Skeletal muscle satellite cell (primary cell): ENCODE data around the gene VSTM2B.

Experiments
- H3K27me3 ChIP-seq: 2 replicates; pipeline ENCODE4 v1.7.0; 2013; ENCODE audit warnings: low read length; ENCODE audit not compliant: control insufficient read depth, insufficient read depth
- H3K36me3 ChIP-seq: 2 replicates; pipeline ENCODE4 v1.7.0; 2013; ENCODE audit warnings: mild to moderate bottlenecking, control low read depth, low read length; ENCODE audit not compliant: insufficient read depth
- H3K4me1 ChIP-seq: 2 replicates; pipeline ENCODE4 v1.7.0; 2013; ENCODE audit warnings: low read length; ENCODE audit not compliant: control insufficient read depth, insufficient read depth
- H3K4me2 ChIP-seq: 2 replicates; pipeline ENCODE4 v1.7.0; 2013; ENCODE audit warnings: mild to moderate bottlenecking, low read length
- H3K4me3 ChIP-seq: 2 replicates; pipeline ENCODE4 v1.7.0; 2013; ENCODE audit warnings: low read length
- H3K9ac ChIP-seq: 2 replicates; pipeline ENCODE4 v1.7.0; 2013; ENCODE audit warnings: mild to moderate bottlenecking, low read depth, low read length, moderate library complexity
- H3K9me3 ChIP-seq: replicated peaks from 2 replicates; pipeline ENCODE4 v1.7.0; 2013; ENCODE audit warnings: mild to moderate bottlenecking, control low read depth, low read length

Gene VSTM2B

DNA sequence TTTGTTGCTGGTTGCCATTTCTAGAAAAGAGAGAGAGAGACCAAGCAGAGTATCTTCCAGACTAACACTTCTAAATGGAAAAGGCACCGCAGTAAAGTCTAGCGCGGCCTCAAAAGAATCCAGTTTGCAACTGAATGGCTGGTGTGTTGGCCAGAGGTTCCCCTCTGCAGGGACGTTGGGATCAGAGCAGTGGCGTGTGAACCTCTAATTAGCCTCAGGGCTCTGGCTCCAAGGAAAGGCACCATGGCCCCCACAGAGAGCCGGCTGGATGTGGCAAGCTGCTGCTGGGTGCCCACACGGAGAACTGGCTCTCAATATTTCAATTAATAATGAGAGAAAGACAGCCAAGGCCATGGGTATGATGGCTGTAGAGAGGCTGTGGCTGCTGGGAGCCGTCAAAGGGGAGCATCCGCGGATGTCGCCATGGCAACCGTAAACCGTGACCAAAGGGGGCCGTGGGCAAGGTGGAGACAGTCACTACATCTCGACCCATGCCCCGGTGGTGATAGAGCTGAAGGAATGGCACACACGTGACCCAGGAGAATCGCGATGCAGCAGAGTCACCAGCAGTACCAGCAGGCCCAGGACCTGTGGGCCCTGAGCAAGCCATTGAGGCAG lies 9.5 kb downstream of the VSTM2B start:
- Histone ChIP-seq H3K9me3 (no peaks in the 10 kb centered on the region), H3K4me3 (no peak overlapping the region), H3K4me1 (no peaks in the 10 kb centered on the region), H3K36me3 (no peaks in the 10 kb centered on the region), H3K27me3 (peaks cover 34% of the 10 kb centered on the region), H3K9ac (no peak overlapping the region), H3K4me2 (no peak overlapping the region)

DNA sequence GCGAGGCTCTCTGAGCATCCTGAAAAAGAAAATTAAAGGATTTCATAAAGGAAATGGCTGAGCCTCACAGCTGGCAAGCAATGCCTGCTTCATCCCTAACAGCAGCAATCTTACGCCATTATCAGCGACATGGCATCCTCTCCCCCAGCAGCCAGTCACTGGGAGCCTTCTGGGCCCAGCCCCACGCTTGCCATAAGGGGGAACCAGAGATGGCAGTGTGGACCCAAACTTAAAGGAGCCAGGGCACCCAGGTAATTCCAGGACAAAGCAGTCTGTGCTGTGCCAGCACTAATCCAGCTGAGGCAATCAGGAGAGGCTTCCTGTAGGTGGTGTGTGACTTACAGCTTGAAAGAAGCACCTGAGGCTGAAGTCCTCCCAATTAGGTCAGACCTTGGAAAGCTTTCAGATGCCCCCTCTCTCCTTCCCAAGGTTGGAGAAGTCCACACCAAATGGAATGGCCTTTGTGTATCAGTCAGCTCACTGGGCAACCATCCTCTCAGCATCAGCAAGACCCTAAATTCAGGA lies 10.3 kb downstream of the VSTM2B start:
- H3K36me3 ChIP-seq, result no peaks in the 10 kb centered on the region
- H3K4me3 ChIP-seq, result no peak overlapping the region
- H3K9me3 ChIP-seq, result no peaks in the 10 kb centered on the region
- H3K4me1 ChIP-seq, result no peaks in the 10 kb centered on the region
- H3K9ac ChIP-seq, result no peak overlapping the region
- H3K4me2 ChIP-seq, result no peak overlapping the region
- H3K27me3 ChIP-seq, result peaks cover 29% of the 10 kb centered on the region

DNA sequence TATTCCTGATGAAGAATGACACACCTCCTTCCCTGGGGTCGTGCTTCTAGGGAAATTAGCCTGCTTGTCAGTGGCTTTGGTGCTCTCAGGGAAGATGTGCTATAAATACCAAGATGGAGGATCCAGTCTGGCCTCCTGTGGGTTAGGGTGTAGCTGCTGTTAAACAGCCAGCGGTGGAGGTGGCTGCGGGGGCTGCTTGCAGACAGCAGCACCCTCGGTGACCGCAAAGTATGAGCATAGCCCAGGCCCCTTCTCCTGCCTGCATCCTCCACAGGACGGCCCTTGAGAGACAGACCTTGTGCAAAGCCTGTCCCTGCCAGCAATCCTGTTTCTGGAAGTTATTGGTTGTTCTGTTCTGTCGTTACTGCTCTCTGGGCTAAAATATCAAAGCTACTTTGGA lies 11.4 kb downstream of the VSTM2B start:
- no peak overlapping the region for H3K4me3 ChIP-seq
- no peaks in the 10 kb centered on the region for H3K4me1 ChIP-seq
- H3K9me3 ChIP-seq, result no peaks in the 10 kb centered on the region
- no peak overlapping the region for H3K9ac ChIP-seq
- no peak overlapping the region for H3K4me2 ChIP-seq
- H3K27me3 ChIP-seq, result peaks cover 17% of the 10 kb centered on the region
- H3K36me3 ChIP-seq, result no peaks in the 10 kb centered on the region

DNA sequence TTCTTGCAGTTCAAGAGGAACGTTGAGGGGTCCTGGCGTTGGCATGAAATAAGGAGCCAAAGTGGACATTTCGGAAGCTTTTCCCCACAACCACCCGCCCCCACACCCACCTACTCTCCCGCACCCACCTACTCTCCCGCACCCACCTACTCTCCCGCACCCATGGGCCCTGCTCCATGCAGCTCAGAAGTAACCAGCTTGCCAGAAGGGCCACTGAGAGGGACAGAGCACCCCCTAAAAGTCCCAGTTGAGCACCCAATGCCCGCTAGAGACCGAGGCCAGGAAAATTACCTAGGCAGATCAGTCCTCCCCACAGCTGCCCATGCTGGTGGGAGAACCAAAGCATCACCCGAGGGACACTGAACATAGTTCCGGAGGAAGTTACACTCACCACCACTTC lies 11.8 kb downstream of the VSTM2B start:
- Histone ChIP-seq H3K4me3 (no peak overlapping the region), H3K4me1 (no peaks in the 10 kb centered on the region), H3K27me3 (peaks cover 13% of the 10 kb centered on the region), H3K4me2 (no peak overlapping the region), H3K9ac (no peak overlapping the region), H3K36me3 (no peaks in the 10 kb centered on the region), H3K9me3 (no peaks in the 10 kb centered on the region)

DNA sequence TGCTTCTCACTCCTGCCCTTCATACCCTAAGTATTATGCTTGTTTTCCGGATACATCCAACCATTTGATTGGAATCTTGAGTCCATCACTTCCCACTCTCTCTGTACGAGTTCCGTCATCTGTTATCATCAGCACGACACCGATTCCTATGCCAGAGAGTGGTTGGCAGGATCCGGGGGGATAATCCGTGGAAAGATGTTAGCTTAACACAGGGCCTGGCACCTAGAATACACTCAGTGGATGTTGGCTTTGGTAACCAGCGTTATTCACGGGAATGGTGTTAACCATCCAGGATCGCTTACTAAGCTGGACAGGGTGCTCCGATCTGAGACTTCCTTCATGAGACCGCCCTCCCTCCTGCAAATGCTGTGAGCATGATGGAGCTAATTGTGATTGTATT lies 12.4 kb downstream of the VSTM2B start:
- H3K4me3 ChIP-seq, result no peak overlapping the region

DNA sequence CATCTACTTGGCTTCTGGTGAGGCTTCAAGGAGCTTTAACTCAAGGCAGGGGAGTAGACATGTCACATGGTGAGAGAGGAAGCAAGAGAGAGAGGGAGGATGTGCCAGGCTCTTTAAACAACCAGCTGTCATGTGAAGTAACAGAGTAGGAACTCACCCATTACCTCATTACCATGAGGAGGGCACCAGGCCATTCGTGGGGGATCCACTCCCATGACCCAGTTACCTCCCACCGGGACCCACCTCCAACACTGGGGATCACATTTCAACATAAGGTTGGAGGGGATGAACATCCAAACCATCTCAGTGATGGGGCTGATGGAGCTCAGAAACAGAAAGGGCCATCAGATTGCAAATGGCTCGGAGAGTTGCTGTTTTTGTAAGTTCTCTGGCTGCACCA lies 12.9 kb downstream of the VSTM2B start:
- Histone ChIP-seq H3K4me2 (no peak overlapping the region), H3K9me3 (no peaks in the 10 kb centered on the region), H3K4me3 (no peak overlapping the region), H3K27me3 (peaks cover 7% of the 10 kb centered on the region), H3K36me3 (no peaks in the 10 kb centered on the region), H3K4me1 (no peaks in the 10 kb centered on the region), H3K9ac (no peak overlapping the region)

More for the DNA sequence above, 12.4 kb downstream of the VSTM2B start:
- Histone ChIP-seq H3K36me3 (no peaks in the 10 kb centered on the region), H3K4me1 (no peaks in the 10 kb centered on the region), H3K9me3 (no peaks in the 10 kb centered on the region), H3K4me2 (no peak overlapping the region), H3K9ac (no peak overlapping the region), H3K27me3 (peaks cover 9% of the 10 kb centered on the region)

DNA sequence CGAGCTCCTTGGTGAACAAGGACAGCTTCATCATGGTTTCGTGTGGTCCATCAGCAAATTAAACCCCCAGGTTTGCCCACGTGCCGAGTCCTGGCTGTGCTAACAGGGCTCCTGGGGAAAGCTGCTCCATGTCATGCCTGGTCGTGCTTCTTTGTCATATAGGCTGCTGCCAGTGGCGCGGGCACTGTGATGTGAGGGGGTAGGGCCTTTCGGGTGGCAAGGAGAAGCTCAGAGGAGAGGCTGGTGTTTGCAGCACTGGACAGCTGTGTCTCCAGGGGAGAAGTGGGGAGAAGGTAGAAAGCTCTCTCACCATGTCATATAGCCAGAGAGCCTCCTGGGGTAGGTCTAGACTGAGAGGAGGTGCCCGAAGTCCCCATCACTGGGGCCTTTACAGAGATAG lies 13.3 kb downstream of the VSTM2B start:
- no peaks in the 10 kb centered on the region for H3K36me3 ChIP-seq

DNA sequence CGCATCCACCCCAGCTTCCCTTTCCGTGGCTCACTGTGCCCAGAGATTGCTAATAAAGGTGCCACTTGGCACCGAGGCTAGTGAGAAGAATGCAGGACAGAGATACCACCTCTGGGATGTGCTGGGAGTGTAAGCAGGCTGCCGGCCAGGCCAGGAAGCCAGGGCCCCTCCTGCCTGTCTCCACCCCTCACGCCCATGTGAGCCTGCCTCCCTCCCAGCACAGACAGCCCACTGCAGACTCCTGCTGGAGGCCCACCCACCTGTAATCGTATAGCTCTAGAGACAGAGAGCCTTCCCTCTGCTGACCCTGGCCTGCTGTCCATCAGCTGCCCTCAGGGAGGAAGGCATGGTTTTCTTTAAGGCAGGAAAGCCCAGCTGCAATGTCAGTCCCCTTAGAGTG lies 13.9 kb downstream of the VSTM2B start:
- Histone ChIP-seq H3K36me3 (no peaks in the 10 kb centered on the region), H3K27me3 (peaks cover 7% of the 10 kb centered on the region), H3K4me2 (no peak overlapping the region), H3K4me1 (no peaks in the 10 kb centered on the region), H3K9ac (no peak overlapping the region), H3K4me3 (no peak overlapping the region), H3K9me3 (no peaks in the 10 kb centered on the region)

More for the DNA sequence above, 13.3 kb downstream of the VSTM2B start:
- Histone ChIP-seq H3K9ac (no peak overlapping the region), H3K27me3 (peaks cover 7% of the 10 kb centered on the region), H3K4me2 (no peak overlapping the region), H3K4me3 (no peak overlapping the region), H3K9me3 (no peaks in the 10 kb centered on the region), H3K4me1 (no peaks in the 10 kb centered on the region)

DNA sequence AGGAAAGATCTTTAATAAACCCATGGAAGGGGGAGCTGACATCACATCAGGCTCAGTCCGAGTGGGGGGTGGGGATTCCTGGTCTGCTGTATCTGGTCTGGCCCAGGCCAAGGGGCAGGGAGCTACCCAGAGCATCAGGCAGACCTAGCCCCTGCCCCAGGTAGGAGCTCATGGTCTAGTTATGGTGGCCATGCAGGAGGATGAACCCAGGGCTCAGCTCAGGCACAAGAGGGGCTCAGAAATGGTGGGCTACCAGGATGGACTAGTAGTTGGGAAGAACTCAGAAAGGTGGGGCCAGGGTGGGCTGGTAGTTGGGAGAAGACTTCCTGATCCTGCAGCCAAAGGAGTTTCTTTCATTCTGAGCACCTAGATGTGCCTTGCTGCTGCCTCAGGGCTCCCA lies 14.3 kb downstream of the VSTM2B start:
- Histone ChIP-seq H3K9ac (no peak overlapping the region), H3K4me1 (no peaks in the 10 kb centered on the region), H3K27me3 (peaks cover 7% of the 10 kb centered on the region), H3K9me3 (no peaks in the 10 kb centered on the region), H3K4me3 (no peak overlapping the region), H3K36me3 (no peaks in the 10 kb centered on the region), H3K4me2 (no peak overlapping the region)

DNA sequence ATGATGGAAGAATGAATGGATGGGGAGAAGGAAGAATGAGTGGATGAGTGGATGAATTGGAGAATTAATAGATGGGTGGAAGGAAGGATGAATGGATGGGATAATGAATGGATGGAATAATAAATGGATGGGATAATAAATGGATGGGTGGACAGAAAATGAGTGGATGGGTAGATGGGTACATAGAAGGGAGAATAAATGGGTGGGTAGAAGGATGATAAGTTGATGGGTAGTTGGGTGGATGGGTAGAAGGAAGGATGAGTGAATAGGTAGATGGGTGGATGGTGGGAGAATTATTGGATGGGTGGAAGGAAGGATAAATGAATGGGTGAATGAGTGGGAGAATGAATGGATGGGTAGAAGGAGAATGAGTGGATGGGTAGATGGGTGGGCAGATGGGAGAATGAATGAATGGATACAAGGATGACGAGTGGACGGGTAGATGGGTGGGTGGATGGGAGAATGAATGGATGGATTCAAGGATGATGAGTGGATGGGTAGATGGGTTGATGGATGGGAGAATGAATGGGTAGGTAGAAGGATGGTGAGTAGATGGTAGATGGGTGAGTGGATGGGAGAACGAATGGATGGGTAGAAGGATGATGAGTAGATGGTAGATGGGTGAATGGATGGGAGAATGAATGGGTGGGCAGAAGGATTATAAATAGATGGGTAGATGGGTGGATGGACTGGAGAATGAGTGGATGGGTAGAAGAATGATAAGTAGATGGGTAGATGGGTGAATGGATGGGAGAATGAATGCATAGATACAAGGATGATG lies 15.9 kb downstream of the VSTM2B start:
- Histone ChIP-seq H3K9ac (no peak overlapping the region), H3K4me1 (no peaks in the 10 kb centered on the region), H3K36me3 (no peaks in the 10 kb centered on the region), H3K9me3 (no peaks in the 10 kb centered on the region), H3K27me3 (peaks cover 4% of the 10 kb centered on the region), H3K4me3 (no peak overlapping the region), H3K4me2 (no peak overlapping the region)

DNA sequence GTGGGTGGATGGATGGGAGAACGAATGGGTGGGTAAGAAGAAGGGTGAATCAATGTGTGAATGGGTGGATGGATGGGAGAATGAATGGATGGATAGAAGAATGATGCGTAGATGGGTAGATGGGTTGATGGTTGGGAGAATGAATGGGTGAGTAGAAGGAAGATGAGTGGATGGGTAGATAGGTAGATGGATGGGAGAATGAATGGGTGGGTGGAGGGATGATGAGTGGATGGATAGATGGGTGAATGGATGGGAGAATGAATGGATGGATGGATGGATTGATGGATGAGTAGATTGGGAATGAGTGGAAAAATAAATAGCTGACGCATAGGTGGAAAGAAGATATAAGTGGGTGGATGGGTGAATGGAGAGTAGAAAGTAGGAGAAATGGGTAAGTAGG lies 16.5 kb downstream of the VSTM2B start:
- no peak overlapping the region for H3K4me2 ChIP-seq
- H3K4me1 ChIP-seq, result no peaks in the 10 kb centered on the region
- peaks cover 4% of the 10 kb centered on the region for H3K27me3 ChIP-seq
- no peaks in the 10 kb centered on the region for H3K9me3 ChIP-seq
- no peak overlapping the region for H3K4me3 ChIP-seq
- no peaks in the 10 kb centered on the region for H3K36me3 ChIP-seq
- no peak overlapping the region for H3K9ac ChIP-seq

DNA sequence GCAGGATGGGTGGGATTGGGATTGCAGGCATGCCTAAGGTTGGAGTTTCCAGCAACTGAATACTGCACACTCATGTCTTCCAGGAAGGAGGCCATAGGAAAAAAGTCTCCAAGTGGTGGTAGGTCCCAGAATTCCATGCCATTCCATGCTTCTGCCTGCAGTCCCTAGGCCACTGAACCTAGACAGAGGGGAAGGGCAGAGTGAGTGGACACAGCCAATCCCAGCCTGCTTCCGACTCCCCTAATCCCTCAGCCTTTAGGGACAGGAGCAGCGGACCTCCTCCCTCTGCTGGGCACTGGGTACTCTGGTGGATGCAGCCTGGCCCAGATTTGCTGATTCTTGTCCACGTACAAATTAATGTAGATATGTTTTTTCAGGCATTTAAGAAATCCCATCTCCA lies 17.0 kb downstream of the VSTM2B start:
- H3K9ac ChIP-seq, result no peak overlapping the region
- no peak overlapping the region for H3K4me3 ChIP-seq
- H3K4me2 ChIP-seq, result no peak overlapping the region
- H3K27me3 ChIP-seq, result peaks cover 4% of the 10 kb centered on the region
- H3K4me1 ChIP-seq, result no peaks in the 10 kb centered on the region
- H3K36me3 ChIP-seq, result no peaks in the 10 kb centered on the region
- no peaks in the 10 kb centered on the region for H3K9me3 ChIP-seq
